HG02884 (cell line): Measurements from ENCODE around the gene C18orf54.
A peak's percentile ranks its signal among the peaks of the same experiment; 100 is the strongest.
"Not testable (repeated sequence)": the region's sequence is repeated elsewhere in the genome, so short reads cannot be mapped to it uniquely, and the experiment has no call there.

Source experiments
- ATAC-seq: cut with Tn5 transposase; IDR thresholded peaks from one replicate; pipeline ENCODE4 v1.9.1; 2021; ENCODE audit warnings: mild to moderate bottlenecking, moderate library complexity; ENCODE audit not compliant: unreplicated experiment

Gene C18orf54

GRCh38 chr18:54357660-54358494 lies at the start of gene C18orf54, which contains the start of gene STARD6:
Gene C18orf54 (plus strand): TSS chr18:54357906. CDS start chr18:54360573, 2,667 bp downstream.
Gene STARD6 (minus strand): TSS chr18:54357858. CDS start chr18:54354573, 3,285 bp downstream.
- peak; percentile 88 for ATAC-seq

- not testable (repeated sequence) for ATAC-seq
These were observed 48.1 kb upstream of the C18orf54 start for GRCh38 chr18:54309564-54309963.

- no peak for ATAC-seq
These were observed 41.5 kb upstream of the C18orf54 start for GRCh38 chr18:54316071-54316820.

- no peak for ATAC-seq
These were observed 34.1 kb upstream of the C18orf54 start for GRCh38 chr18:54323561-54323960.

GRCh38 chr18:54323970-54324369 lies 33.7 kb upstream of the C18orf54 start:
- no peak for ATAC-seq

GRCh38 chr18:54327818-54328217 lies 29.9 kb upstream of the C18orf54 start:
- no peak for ATAC-seq

- ATAC-seq, result no peak
These were observed 27.9 kb upstream of the C18orf54 start for GRCh38 chr18:54329787-54330186.

GRCh38 chr18:54330768-54331548 lies 26.7 kb upstream of the C18orf54 start:
- ATAC-seq, result no peak

- no peak for ATAC-seq
These were observed 22.0 kb upstream of the C18orf54 start for GRCh38 chr18:54335638-54336173.

GRCh38 chr18:54338230-54338629 lies 19.5 kb upstream of the C18orf54 start:
- no peak for ATAC-seq

- no peak for ATAC-seq
These were observed 6.5 kb upstream of the C18orf54 start for GRCh38 chr18:54351186-54351585.

GRCh38 chr18:54357082-54357659 lies 535 bp upstream of the C18orf54 start:
- peak; percentile 40 for ATAC-seq

GRCh38 chr18:54358495-54359040 lies 862 bp downstream of the C18orf54 start:
- ATAC-seq, result no peak

- ATAC-seq, result no peak
These were observed 1.5 kb downstream of the C18orf54 start for GRCh38 chr18:54359233-54359632.

- no peak for ATAC-seq
These were observed 2.7 kb downstream of the C18orf54 start for GRCh38 chr18:54360406-54360805.

GRCh38 chr18:54378057-54378456 lies 20.4 kb downstream of the C18orf54 start:
- ATAC-seq, result no peak

GRCh38 chr18:54381640-54382039 lies 23.9 kb downstream of the C18orf54 start:
- no peak for ATAC-seq

GRCh38 chr18:54382076-54382475 lies 24.4 kb downstream of the C18orf54 start:
- no peak for ATAC-seq

- no peak for ATAC-seq
These were observed 25.1 kb downstream of the C18orf54 start for GRCh38 chr18:54382733-54383252.

- no peak for ATAC-seq
These were observed 28.3 kb downstream of the C18orf54 start for GRCh38 chr18:54386043-54386442.
